ENCODE measurements around the gene SV2B. TPM values are rescaled to one million over a fixed set of nuclear protein-coding genes. Genes with fewer than 3 reads are reported as not detected.

SV2B gene
- total RNA-seq, 1 experiment from 2014 or later, result not detected

GRCh38 chr15:91243826-91244225, 143.8 kb downstream of the SV2B start:
- no peak overlapping the region for H3K4me3 ChIP-seq (replicated peaks in 1 of 2; ENCODE audit: low read depth in 1 of 2, low read length in 2 of 2)
- no peak overlapping the region for H2AFZ ChIP-seq (ENCODE audit: low read depth, low read length, poor library complexity, severe bottlenecking)
- H3K4me1 ChIP-seq (ENCODE audit: control insufficient read depth in 1 of 2, insufficient read depth in 2 of 2, low read length in 2 of 2), result no peaks in the 10 kb centered on the region
- H3K9ac ChIP-seq (ENCODE audit: low read length), result no peak overlapping the region
- peaks cover 70% of the 10 kb centered on the region for H3K27me3 ChIP-seq (ENCODE audit: insufficient read depth, low read length)
- intact Hi-C loops (cut with micrococcal nuclease), result no loop called here
- ChIA-PET CTCF (no interaction called here), POLR2A (no interaction called here), RAD21 (ENCODE audit: low non-redundant PET in 1 of 2, low total read pairs in 2 of 2, uncharacterized antibody in 2 of 2, unreplicated experiment in 2 of 2) (no interaction called here)
- H3K9me3 ChIP-seq (ENCODE audit: control insufficient read depth in 1 of 2, insufficient read depth in 1 of 2, low read depth in 1 of 2, low read length in 2 of 2), result no peaks in the 10 kb centered on the region
- no peaks in the 10 kb centered on the region for H3K79me2 ChIP-seq (ENCODE audit: insufficient read depth, low read length)
- H4K20me1 ChIP-seq (ENCODE audit: insufficient read depth), result no peaks in the 10 kb centered on the region; the same call in 1 of the 2 replicates
- BruUV-seq (replicated peaks), result no TSS peak
- ATAC-seq (no peak), DNase-seq (ENCODE audit: low read depth, low spot score) (no peak)
- TF ChIP-seq FOSL1 (IDR thresholded peaks at IDR 0.05; ENCODE audit: low read depth), result no peak
- TF ChIP-seq RAD21 (IDR thresholded peaks at IDR 0.05; ENCODE audit: low read depth), result no peak
- TF ChIP-seq, protein P1, sequence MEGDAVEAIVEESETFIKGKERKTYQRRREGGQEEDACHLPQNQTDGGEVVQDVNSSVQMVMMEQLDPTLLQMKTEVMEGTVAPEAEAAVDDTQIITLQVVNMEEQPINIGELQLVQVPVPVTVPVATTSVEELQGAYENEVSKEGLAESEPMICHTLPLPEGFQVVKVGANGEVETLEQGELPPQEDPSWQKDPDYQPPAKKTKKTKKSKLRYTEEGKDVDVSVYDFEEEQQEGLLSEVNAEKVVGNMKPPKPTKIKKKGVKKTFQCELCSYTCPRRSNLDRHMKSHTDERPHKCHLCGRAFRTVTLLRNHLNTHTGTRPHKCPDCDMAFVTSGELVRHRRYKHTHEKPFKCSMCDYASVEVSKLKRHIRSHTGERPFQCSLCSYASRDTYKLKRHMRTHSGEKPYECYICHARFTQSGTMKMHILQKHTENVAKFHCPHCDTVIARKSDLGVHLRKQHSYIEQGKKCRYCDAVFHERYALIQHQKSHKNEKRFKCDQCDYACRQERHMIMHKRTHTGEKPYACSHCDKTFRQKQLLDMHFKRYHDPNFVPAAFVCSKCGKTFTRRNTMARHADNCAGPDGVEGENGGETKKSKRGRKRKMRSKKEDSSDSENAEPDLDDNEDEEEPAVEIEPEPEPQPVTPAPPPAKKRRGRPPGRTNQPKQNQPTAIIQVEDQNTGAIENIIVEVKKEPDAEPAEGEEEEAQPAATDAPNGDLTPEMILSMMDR (IDR thresholded peaks at IDR 0.05 in 2 of 3, conservative IDR thresholded peaks at IDR 0.05 in 1 of 3; ENCODE audit: borderline replicate concordance in 1 of 3, insufficient read depth in 1 of 3, low read depth in 2 of 3, low read length in 2 of 3), result no peak
- TF ChIP-seq SP1 (IDR thresholded peaks at IDR 0.05; ENCODE audit: low read depth), result no peak
- no peak for TF ChIP-seq EGR1 (IDR thresholded peaks at IDR 0.05; ENCODE audit: low read depth)
- TF ChIP-seq TCF7L2 (IDR thresholded peaks at IDR 0.05; ENCODE audit: borderline replicate concordance, extremely low read depth, insufficient read depth, insufficient read length), result no peak
- H3K4me2 ChIP-seq (ENCODE audit: low read length), result no peak overlapping the region
- H3K27ac ChIP-seq (ENCODE audit: low read depth, low read length), result no peak overlapping the region
- H3K9me2 ChIP-seq (ENCODE audit: insufficient read depth), result no peaks in the 10 kb centered on the region
- H3K36me3 ChIP-seq (ENCODE audit: control insufficient read depth in 1 of 2, insufficient read depth in 2 of 2, low read length in 2 of 2), result no peaks in the 10 kb centered on the region

DNA sequence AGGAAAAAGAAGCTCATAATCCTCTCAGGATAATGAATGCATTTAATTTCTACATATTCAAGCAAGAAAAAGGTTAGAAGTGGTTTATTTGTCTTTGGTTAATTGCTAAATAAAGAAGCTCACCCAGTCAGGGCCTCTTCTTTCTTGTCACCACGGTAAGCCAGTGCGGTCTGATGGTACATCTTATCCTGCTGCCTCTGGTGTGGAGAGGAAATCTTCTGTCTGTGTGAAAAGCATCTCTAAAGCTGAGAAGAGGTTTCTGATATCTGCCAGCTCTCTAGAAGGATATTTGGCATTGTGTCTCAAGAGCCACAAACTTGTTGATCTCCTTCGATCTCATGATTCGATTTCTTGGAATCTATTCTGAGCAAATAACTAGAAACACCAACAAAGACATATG, 144.9 kb downstream of the SV2B start:
- Histone ChIP-seq H3K27ac (ENCODE audit: low read depth, low read length) (no peak overlapping the region), H3K36me3 (ENCODE audit: control insufficient read depth in 1 of 2, insufficient read depth in 2 of 2, low read length in 2 of 2) (no peaks in the 10 kb centered on the region), H3K4me1 (ENCODE audit: control insufficient read depth in 1 of 2, insufficient read depth in 2 of 2, low read length in 2 of 2) (no peaks in the 10 kb centered on the region), H3K4me2 (ENCODE audit: low read length) (no peak overlapping the region), H3K27me3 (ENCODE audit: insufficient read depth, low read length) (peaks cover 60% of the 10 kb centered on the region), H4K20me1 (ENCODE audit: insufficient read depth) (no peaks in the 10 kb centered on the region; the same call in 1 of the 2 replicates), H3K9me3 (ENCODE audit: control insufficient read depth in 1 of 2, insufficient read depth in 1 of 2, low read depth in 1 of 2, low read length in 2 of 2) (no peaks in the 10 kb centered on the region), H3K79me2 (ENCODE audit: insufficient read depth, low read length) (no peaks in the 10 kb centered on the region), H3K9ac (ENCODE audit: low read length) (no peak overlapping the region), H3K9me2 (ENCODE audit: insufficient read depth) (no peaks in the 10 kb centered on the region), H3K4me3 (replicated peaks in 1 of 2; ENCODE audit: low read depth in 1 of 2, low read length in 2 of 2) (no peak overlapping the region), H2AFZ (ENCODE audit: low read depth, low read length, poor library complexity, severe bottlenecking) (no peak overlapping the region)
- POLR2A ChIA-PET, result no interaction called here
- intact Hi-C loops (cut with micrococcal nuclease), result no loop called here
- no TSS peak for BruUV-seq (replicated peaks)
- DNase-seq (ENCODE audit: low read depth, low spot score) (no peak), ATAC-seq (no peak)
- TF ChIP-seq YY1 (IDR thresholded peaks at IDR 0.05; ENCODE audit: extremely low read depth, insufficient replicate concordance, low read depth, low read length), result no peak
- TF ChIP-seq, protein P1 (IDR thresholded peaks at IDR 0.05 in 2 of 3, conservative IDR thresholded peaks at IDR 0.05 in 1 of 3; ENCODE audit: borderline replicate concordance in 1 of 3, insufficient read depth in 1 of 3, low read depth in 2 of 3, low read length in 2 of 3), result no peak
- no peak for TF ChIP-seq SRF (IDR thresholded peaks at IDR 0.05; ENCODE audit: low read depth)
- no peak for TF ChIP-seq ZNF274 (IDR thresholded peaks at IDR 0.05; ENCODE audit: low read depth, low read length)
- TF ChIP-seq EZH2 (IDR thresholded peaks at IDR 0.05), result no peak
- no peak for TF ChIP-seq ELF1 (IDR thresholded peaks at IDR 0.05; ENCODE audit: borderline replicate concordance, low read depth)
- TF ChIP-seq JUND (IDR thresholded peaks at IDR 0.05), result no peak
- no peak for TF ChIP-seq FOSL1 (IDR thresholded peaks at IDR 0.05; ENCODE audit: low read depth)
- no peak for TF ChIP-seq SIN3A (IDR thresholded peaks at IDR 0.05; ENCODE audit: low read depth)
- no peak for TF ChIP-seq EZH2phosphoT487 (IDR thresholded peaks at IDR 0.05; ENCODE audit: borderline replicate concordance)
- no peak for TF ChIP-seq POLR2AphosphoS5 (IDR thresholded peaks at IDR 0.05; ENCODE audit: low read depth, low read length)
- no peak for TF ChIP-seq ZFX (IDR thresholded peaks at IDR 0.05)
- RAD21 ChIA-PET (ENCODE audit: low non-redundant PET in 1 of 2, low total read pairs in 2 of 2, uncharacterized antibody in 2 of 2, unreplicated experiment in 2 of 2), result no interaction called here
- CTCF ChIA-PET, result interaction anchor here (3.5 kb wide), 1 partner anchor 189 kb away, joined by 17 read pairs; no protein-coding TSS in a partner anchor
